Spleen (tissue), 7 donors: ENCODE measurements around the gene ABCG2.

Experiments
- CTCF ChIP-seq, 11 experiments: fragments of 200-600 bp in 7 of 11; fragments of 450-650 bp in 4 of 11; sonication (generic) in 4 of 11; IDR thresholded peaks in 8 of 11; conservative IDR thresholded peaks in 3 of 11; 1 replicate in 7 of 11; 2 replicates in 4 of 11; pipeline versions ENCODE4 v1.4.0 to v1.8.0; 2016 to 2021; ENCODE audit warnings: antibody characterized with exemption in 11 of 11, inconsistent platforms in 4 of 11, mild to moderate bottlenecking in 1 of 11
- POLR2AphosphoS5 ChIP-seq, 3 donors: sonication (generic); formaldehyde crosslinking; IDR thresholded peaks; one replicate each; pipeline ENCODE4 v1.5.1; 2017; ENCODE audit warnings: antibody characterized with exemption in 3 of 3
- donor health status: DM: no; HTN: no; CAD: no; lungs with moderate emphysema.
- donor health status: DM: no; HTN: no; CAD: no.
- donor health status: DM: no; HTN: no; CAD: no.

GRCh38 chr4:88159229-88159725 is 838 bp upstream of the ABCG2 start:
- no peak for TF ChIP-seq CTCF (IDR thresholded peaks at IDR 0.05 in 8 of 11, conservative IDR thresholded peaks at IDR 0.05 in 3 of 11)
- TF ChIP-seq POLR2AphosphoS5 (IDR thresholded peaks at IDR 0.05): no peak
